H1 (cell line): ENCODE results near the gene CHD6. TPM values are rescaled to one million over a fixed set of nuclear protein-coding genes. Genes with fewer than 3 reads are reported as not detected.

Source experiments
- CTCF ChIA-PET: fragments of 300-600 bp; sonication (Branson Sonifier 250); formaldehyde crosslinking; loops from one replicate; lab custom pipeline; 2021; ENCODE audit not compliant: partially characterized antibody; lab: Charles Lee
- POLR2A ChIA-PET: fragments of 300-600 bp; sonication (Branson Sonifier 250); formaldehyde crosslinking; loops from one replicate; lab custom pipeline; 2021; ENCODE audit warnings: inconsistent platforms; ENCODE audit not compliant: partially characterized antibody; lab: Charles Lee
- DNase-seq, 2 experiments: peaks; one replicate each; pipeline versions ENCODE4 v3.0.0 to v3.0.0-alpha.2; 2010 to 2022; ENCODE audit warnings: low spot score in 2 of 2, low read depth in 1 of 2, mixed read lengths in 1 of 2
- FAIRE-seq: peaks from 2 replicates; lab custom pipeline; 2011; peaks lifted over from hg19 to GRCh38; lab: Jason Lieb, UNC
- H2AFZ ChIP-seq: 2 replicates; pipeline ENCODE4 v1.8.1; 2012; ENCODE audit warnings: low read length, inconsistent platforms
- H2AK5ac ChIP-seq: 2 replicates; pipeline ENCODE4 v1.6.1; 2013; ENCODE audit warnings: low read depth, low read length
- H2BK120ac ChIP-seq: replicated peaks from 2 replicates; pipeline ENCODE3; 2013; ENCODE audit warnings: low read depth, low read length, inconsistent platforms
- H2BK12ac ChIP-seq: 2 replicates; pipeline ENCODE4 v1.6.1; 2013; ENCODE audit warnings: low read depth, low read length
- H2BK15ac ChIP-seq: 2 replicates; pipeline ENCODE4 v1.6.1; 2013; ENCODE audit warnings: low read length
- H2BK20ac ChIP-seq: 2 replicates; pipeline ENCODE4 v1.6.1; 2013; ENCODE audit warnings: low read length
- H2BK5ac ChIP-seq: 2 replicates; pipeline ENCODE4 v1.6.1; 2013; ENCODE audit warnings: low read depth, low read length
- H3K14ac ChIP-seq: 2 replicates; pipeline ENCODE4 v1.6.1; 2013; ENCODE audit warnings: inconsistent platforms; ENCODE audit not compliant: insufficient read length
- H3K18ac ChIP-seq: 2 replicates; pipeline ENCODE4 v1.6.1; 2013; ENCODE audit warnings: low read length; ENCODE audit errors: extremely low read depth
- H3K23ac ChIP-seq: 2 replicates; pipeline ENCODE4 v1.6.1; 2013; ENCODE audit warnings: inconsistent platforms; ENCODE audit not compliant: insufficient read length
- H3K23me2 ChIP-seq: 2 replicates; pipeline ENCODE4 v1.6.1; 2013; ENCODE audit warnings: low read depth, low read length
- H3K27ac ChIP-seq: 2 replicates; pipeline ENCODE4 v1.6.1; 2011; ENCODE audit warnings: low read depth, low read length, inconsistent platforms
- H3K27me3 ChIP-seq, 4 experiments: replicated peaks in 1 of 4; 1 replicate in 1 of 4; 2 replicates in 3 of 4; pipeline versions ENCODE4 v1.6.1 to v1.8.1; 2011 to 2013; ENCODE audit warnings: low read length in 3 of 4, mild to moderate bottlenecking in 3 of 4, inconsistent platforms in 2 of 4, mixed read lengths in 2 of 4, moderate library complexity in 1 of 4; ENCODE audit not compliant: control insufficient read depth in 3 of 4, insufficient read depth in 3 of 4; ENCODE audit errors: extremely low read depth in 1 of 4
- H3K36me3 ChIP-seq, 4 experiments: 2 replicates each; pipeline versions ENCODE4 v1.6.1 to v1.8.1; 2011 to 2013; ENCODE audit warnings: mild to moderate bottlenecking in 4 of 4, low read length in 3 of 4, moderate library complexity in 2 of 4, control low read depth in 1 of 4, inconsistent platforms in 1 of 4; ENCODE audit not compliant: insufficient read depth in 4 of 4, control insufficient read depth in 2 of 4
- H3K4ac ChIP-seq: replicated peaks from 2 replicates; pipeline ENCODE3; 2013; ENCODE audit warnings: low read length, low read depth, mixed read lengths, inconsistent platforms; ENCODE audit not compliant: insufficient read length
- H3K4me1 ChIP-seq, 4 experiments: replicated peaks in 1 of 4; 1 replicate in 1 of 4; 2 replicates in 3 of 4; pipeline versions ENCODE4 v1.6.1 to v1.8.1; 2011 to 2013; ENCODE audit warnings: low read length in 3 of 4, inconsistent platforms in 2 of 4, mixed read lengths in 1 of 4; ENCODE audit not compliant: insufficient read depth in 4 of 4, control insufficient read depth in 3 of 4
- H3K4me2 ChIP-seq, 2 experiments: 2 replicates each; pipeline versions ENCODE4 v1.6.1 to v1.8.1; 2011 to 2013; ENCODE audit warnings: low read depth in 2 of 2, low read length in 2 of 2, control low read depth in 1 of 2, inconsistent platforms in 1 of 2, mild to moderate bottlenecking in 1 of 2; ENCODE audit not compliant: insufficient read depth in 1 of 2
- H3K4me3 ChIP-seq, 4 experiments: fragments of 200-600, 300-600 bp in 1 of 4; sonication (generic), shearing (Covaris generic), sonication (Bioruptor Twin) in 1 of 4; 2 replicates each; pipeline versions ENCODE4 v1.5.1 to v1.8.1; 2011 to 2016; ENCODE audit warnings: low read length in 4 of 4, low read depth in 3 of 4, control low read depth in 2 of 4, inconsistent platforms in 2 of 4, mild to moderate bottlenecking in 2 of 4, mixed read lengths in 1 of 4, moderate library complexity in 1 of 4; ENCODE audit not compliant: insufficient read depth in 2 of 4; ENCODE audit errors: extremely low read depth in 1 of 4
- H3K56ac ChIP-seq: replicated peaks from 2 replicates; pipeline ENCODE3; 2013; ENCODE audit warnings: low read depth, mild to moderate bottlenecking, mixed read lengths, low read length, inconsistent platforms; ENCODE audit not compliant: insufficient read length
- H3K79me1 ChIP-seq: 2 replicates; pipeline ENCODE4 v1.6.1; 2013; ENCODE audit warnings: low read depth, low read length, control low read depth
- H3K79me2 ChIP-seq, 2 experiments: 2 replicates each; pipeline versions ENCODE4 v1.6.1 to v1.8.1; 2012 to 2013; ENCODE audit warnings: low read length in 2 of 2, mild to moderate bottlenecking in 2 of 2, inconsistent platforms in 1 of 2; ENCODE audit not compliant: insufficient read depth in 2 of 2, control insufficient read depth in 1 of 2
- H3K9ac ChIP-seq, 4 experiments: replicated peaks in 1 of 4; 1 replicate in 1 of 4; 2 replicates in 3 of 4; pipeline versions ENCODE4 v1.6.1 to v1.8.1; 2011 to 2013; ENCODE audit warnings: low read depth in 3 of 4, low read length in 3 of 4, control low read depth in 2 of 4, mild to moderate bottlenecking in 2 of 4, moderate library complexity in 2 of 4, inconsistent platforms in 1 of 4; ENCODE audit errors: extremely low read depth in 1 of 4
- H3K9me3 ChIP-seq, 2 experiments: 2 replicates each; pipeline versions ENCODE4 v1.6.1 to v1.8.1; 2012 to 2013; ENCODE audit warnings: mild to moderate bottlenecking in 2 of 2, moderate library complexity in 2 of 2, control low read depth in 1 of 2, inconsistent platforms in 1 of 2, low read depth in 1 of 2, low read length in 1 of 2, mixed read lengths in 1 of 2; ENCODE audit not compliant: insufficient read depth in 2 of 2
- H4K20me1 ChIP-seq, 2 experiments: replicated peaks in 1 of 2; 2 replicates each; pipeline versions ENCODE3 to v1.8.1; 2011 to 2013; ENCODE audit warnings: inconsistent platforms in 2 of 2, low read length in 2 of 2, mild to moderate bottlenecking in 1 of 2; ENCODE audit not compliant: insufficient read depth in 2 of 2, control insufficient read depth in 1 of 2
- H4K5ac ChIP-seq: 2 replicates; pipeline ENCODE4 v1.6.1; 2013; ENCODE audit warnings: low read length, low read depth, mixed read lengths, inconsistent platforms; ENCODE audit not compliant: insufficient read length
- H4K8ac ChIP-seq: 2 replicates; pipeline ENCODE4 v1.8.0; 2013; ENCODE audit warnings: mild to moderate bottlenecking, moderate library complexity, low read length, inconsistent platforms; ENCODE audit not compliant: insufficient read depth; ENCODE audit errors: extremely low read depth
- H4K91ac ChIP-seq: replicated peaks from 2 replicates; pipeline ENCODE3; 2013; ENCODE audit warnings: low read length, mixed read lengths, inconsistent platforms; ENCODE audit not compliant: insufficient read length
- CEBPB ChIP-seq: IDR thresholded peaks from 2 replicates; pipeline ENCODE4 v1.6.1; 2012; ENCODE audit warnings: low read depth, low read length
- CTCF ChIP-seq, 3 experiments: IDR thresholded peaks; 1 replicate in 2 of 3; 2 replicates in 1 of 3; pipeline versions ENCODE4 v1.5.1 to v1.6.1; 2011; ENCODE audit warnings: low read length in 3 of 3, mild to moderate bottlenecking in 3 of 3, inconsistent platforms in 2 of 3, low read depth in 1 of 3, moderate library complexity in 1 of 3; ENCODE audit not compliant: insufficient read depth in 1 of 3; ENCODE audit errors: control extremely low read depth in 1 of 3
- FOSL1 ChIP-seq: IDR thresholded peaks from 2 replicates; pipeline ENCODE4 v1.6.1; 2011; ENCODE audit warnings: mild to moderate bottlenecking, low read depth, low read length, moderate library complexity; ENCODE audit not compliant: insufficient read depth
- GABPA ChIP-seq: IDR thresholded peaks from 2 replicates; pipeline ENCODE4 v1.6.1; 2011; ENCODE audit warnings: mild to moderate bottlenecking, low read length, moderate library complexity, borderline replicate concordance; ENCODE audit not compliant: insufficient read depth
- RAD21 ChIP-seq, 2 experiments: IDR thresholded peaks in 1 of 2; conservative IDR thresholded peaks in 1 of 2; 2 replicates each; pipeline ENCODE4 v1.6.1; 2011; ENCODE audit warnings: low read depth in 2 of 2, low read length in 2 of 2, improper control_type of control experiment in 1 of 2, inconsistent platforms in 1 of 2, mild to moderate bottlenecking in 1 of 2, moderate library complexity in 1 of 2
- RXRA ChIP-seq: IDR thresholded peaks from 2 replicates; pipeline ENCODE4 v1.6.1; 2011; ENCODE audit warnings: low read depth, mild to moderate bottlenecking, low read length, moderate library complexity; ENCODE audit not compliant: insufficient read depth
- SRF ChIP-seq: IDR thresholded peaks from 2 replicates; pipeline ENCODE4 v1.6.1; 2011; ENCODE audit warnings: mild to moderate bottlenecking, low read depth, low read length, moderate library complexity
- TAF7 ChIP-seq: optimal IDR thresholded peaks from 2 replicates; pipeline ENCODE3; 2011; ENCODE audit warnings: low read depth, mild to moderate bottlenecking, inconsistent platforms, low read length, moderate library complexity, borderline replicate concordance
- USF2 ChIP-seq: IDR thresholded peaks from 2 replicates; pipeline ENCODE4 v1.6.1; 2011; ENCODE audit warnings: low read length, improper control_type of control experiment
- WGBS, 2 experiments: shearing (Covaris generic) in 1 of 2; methylation state at CpG; one replicate each; pipeline versions ENCODE4 v1.1.6 to v1.1.7; 2013 to 2015; ENCODE audit warnings: low lambda C conversion rate in 2 of 2, mixed read lengths in 2 of 2, inconsistent platforms in 1 of 2, low coverage in 1 of 2, missing lambda C conversion rate in 1 of 2; ENCODE audit not compliant: insufficient replicate concordance in 2 of 2, insufficient coverage in 1 of 2, insufficient read length in 1 of 2; ENCODE audit errors: extremely low coverage in 1 of 2, missing lambda C conversion rate in 1 of 2; 5-methylcytosine and 5-hydroxymethylcytosine counted together
- polyA plus RNA-seq, 7 experiments: library from polyadenylated mRNA; depleted of rRNA in 3 of 7; stranded (reverse) in 5 of 7; unstranded in 2 of 7; fragments of >200 nt in 5 of 7; fragments of 200-250 nt in 2 of 7; gene quantifications; 1 replicate in 5 of 7; 2 replicates in 1 of 7; 4 replicates in 1 of 7; pipeline versions ENCODE4 v1.2.1 to v1.2.3, GENCODE V29; 2011 to 2013; ENCODE audit warnings: missing spikeins in 2 of 7, mixed read lengths in 2 of 7
- total RNA-seq: library from RNA; stranded (reverse); fragmentation: NEBNext Ultra II Directional; extraction: Animal tissue kit (Norgen Biotek cat#: 25700); gene quantifications from 2 replicates; pipeline ENCODE4 v1.2.1, GENCODE V29; 2021

Gene CHD6
- total and polyA plus RNA-seq, 2 of the 8 experiments (the other 6 are each of a cell fraction or from before 2014, with no cell fraction given) = 11.1 to 62.9 TPM

GRCh38 chr20:41391587-41392001, 226.6 kb downstream of the CHD6 start:
- no peak overlapping the region for H3K9ac ChIP-seq
- no peak overlapping the region for H4K91ac ChIP-seq
- H3K4me3 ChIP-seq = no peak overlapping the region
- no peaks in the 10 kb centered on the region for H3K23me2 ChIP-seq
- FAIRE-seq (no peak), DNase-seq (no peak)
- no peaks in the 10 kb centered on the region for H4K20me1 ChIP-seq
- POLR2A ChIA-PET = interaction anchor here (0.6 kb wide), 1 partner anchor 192 kb away, joined by 3 read pairs; no protein-coding TSS in a partner anchor
- no peaks in the 10 kb centered on the region for H3K36me3 ChIP-seq
- 86% methylated on average over 10 of the region's 10 CpGs; no CpG with 5 or more reads in 1 of the 2 experiments for WGBS, 2 experiments
- peak overlapping the region; percentile 13; the same call in 1 of the 2 replicates for H2AFZ ChIP-seq
- H3K9me3 ChIP-seq = no peaks in the 10 kb centered on the region
- no peak overlapping the region for H4K5ac ChIP-seq
- no peaks in the 10 kb centered on the region for H3K27me3 ChIP-seq
- H3K79me2 ChIP-seq = no peaks in the 10 kb centered on the region
- CTCF ChIA-PET = no interaction called here
- H2BK20ac ChIP-seq = no peak overlapping the region
- H4K8ac ChIP-seq = no peak overlapping the region
- peak overlapping the region; percentile 40; the same call in 1 of the 2 replicates for H2BK15ac ChIP-seq
- H3K4ac ChIP-seq = no peak overlapping the region
- H3K4me1 ChIP-seq = peaks cover 0 to 13% (median 7%) of the 10 kb centered on the region in 4 experiments; a peak in 5 of 7 replicates
- H2BK120ac ChIP-seq = no peak overlapping the region
- H2BK12ac ChIP-seq = no peak overlapping the region
- H3K14ac ChIP-seq = no peak overlapping the region
- no peaks in the 10 kb centered on the region; the same call in 1 of the 2 replicates for H3K79me1 ChIP-seq
- H2BK5ac ChIP-seq = no peak overlapping the region
- 0 out of 2 replicates have a peak overlapping the region, but pooled peaks have one; percentile 1 for H2AK5ac ChIP-seq
- no peak overlapping the region for H3K4me2 ChIP-seq
- no peak overlapping the region for H3K27ac ChIP-seq
- H3K23ac ChIP-seq = no peak overlapping the region
- H3K56ac ChIP-seq = no peak overlapping the region
- no peak overlapping the region for H3K18ac ChIP-seq
- TF ChIP-seq FOSL1 (no peak), USF2 (no peak), RXRA (no peak), RAD21 (IDR thresholded peaks at IDR 0.05 in 1 of 2, conservative IDR thresholded peaks at IDR 0.05 in 1 of 2; ENCODE audit: low read depth in 2 of 2, low read length in 2 of 2) (no peak), TAF7 (no peak), SRF (no peak), CEBPB (no peak), GABPA (no peak), CTCF (IDR thresholded peaks at IDR 0.05; ENCODE audit: control extremely low read depth in 1 of 3, insufficient read depth in 1 of 3, low read depth in 1 of 3, low read length in 3 of 3) (no peak)
